ENCODE results near the gene TMEM233. TPM values are rescaled to one million over a fixed set of nuclear protein-coding genes. Genes with fewer than 3 reads are reported as not detected.

The TMEM233 gene
- total and polyA plus RNA-seq, 10 of the 15 experiments (the other 5 are each of a cell fraction or from before 2014, with no cell fraction given) = not detected

GRCh38 chr12:119627019-119627643, 33.6 kb downstream of the TMEM233 start:
- FAIRE-seq (no peak), DNase-seq (ENCODE audit: low read depth, low spot score) (no peak), ATAC-seq (no peak)
- CTCF ChIA-PET = no interaction called here
- 29% methylated on average over 6 of the region's 6 CpGs for WGBS (ENCODE audit: insufficient coverage, insufficient replicate concordance, low lambda C conversion rate, missing lambda C conversion rate)
- RAD21 ChIA-PET (ENCODE audit: unreplicated experiment) = no interaction called here
- no peaks in the 10 kb centered on the region for H3K36me3 ChIP-seq (ENCODE audit: control insufficient read depth in 2 of 2, insufficient read depth in 2 of 2, low read length in 1 of 2)
- POLR2A ChIA-PET = no interaction called here
- no peak overlapping the region for H3K4me2 ChIP-seq (ENCODE audit: control insufficient read depth, insufficient read depth)
- intact Hi-C loops (cut with micrococcal nuclease; ENCODE audit: unreplicated experiment) (no loop called here), in situ Hi-C loops (cut with MboI) (no loop called here)
- H3K9me3 ChIP-seq (replicated peaks; ENCODE audit: control insufficient read depth, insufficient read depth, low read length) = no peaks in the 10 kb centered on the region
- no peaks in the 10 kb centered on the region for H3K4me1 ChIP-seq (ENCODE audit: control insufficient read depth, insufficient read depth, low read length)
- SMC1A ChIA-PET (ENCODE audit: uncharacterized antibody, unreplicated experiment) = interaction anchor here (1.1 kb wide), 1 partner anchor 21 kb away, joined by 3 read pairs; no protein-coding TSS in a partner anchor
- no peak overlapping the region for H3K4me3 ChIP-seq
- H4K20me1 ChIP-seq (ENCODE audit: control insufficient read depth, insufficient read depth) = no peaks in the 10 kb centered on the region
- H3K27ac ChIP-seq (ENCODE audit: control insufficient read depth, insufficient read depth) = no peak overlapping the region
- H3K27me3 ChIP-seq (replicated peaks in 1 of 2; ENCODE audit: control insufficient read depth in 2 of 2, insufficient read depth in 2 of 2, low read length in 1 of 2) = no peaks in the 10 kb centered on the region; a peak in 1 of 4 replicates
- H3K9ac ChIP-seq (ENCODE audit: control insufficient read depth, insufficient read depth, low read length) = no peak overlapping the region
- H3K79me2 ChIP-seq (ENCODE audit: control insufficient read depth, insufficient read depth, low read length) = no peaks in the 10 kb centered on the region
- no peak overlapping the region for H2AFZ ChIP-seq (ENCODE audit: control insufficient read depth, low read depth, low read length)
- BruUV-seq (replicated peaks) = no TSS peak
- TF ChIP-seq SRF (IDR thresholded peaks at IDR 0.05; ENCODE audit: low read depth in 2 of 2, low read length in 2 of 2) (no peak), SKIL (IDR thresholded peaks at IDR 0.05; ENCODE audit: low read depth, poor library complexity, severe bottlenecking) (no peak), ZNF207 (IDR thresholded peaks at IDR 0.05; ENCODE audit: borderline replicate concordance) (no peak), JUNB (IDR thresholded peaks at IDR 0.05) (no peak), BACH1 (IDR thresholded peaks at IDR 0.05; ENCODE audit: borderline replicate concordance) (no peak), CTCF (IDR thresholded peaks at IDR 0.05 in 2 of 3, conservative IDR thresholded peaks at IDR 0.05 in 1 of 3; ENCODE audit: control insufficient read depth in 2 of 3, extremely low read depth in 1 of 3, insufficient read depth in 1 of 3, low read depth in 3 of 3, low read length in 3 of 3) (no peak), ZNF687 (IDR thresholded peaks at IDR 0.05) (no peak), STAT3 (IDR thresholded peaks at IDR 0.05; ENCODE audit: low read depth, low read length) (no peak), CEBPZ (IDR thresholded peaks at IDR 0.05; ENCODE audit: low read depth, low read length) (no peak), CHD1 (IDR thresholded peaks at IDR 0.05; ENCODE audit: low read depth, low read length) (no peak), RELA (IDR thresholded peaks at IDR 0.05; ENCODE audit: borderline replicate concordance, partially characterized antibody) (no peak), KLF5 (IDR thresholded peaks at IDR 0.05; ENCODE audit: partially characterized antibody) (no peak)

All from GM12878 (cell line).